ENCODE results near the gene OVOL1.
"Not testable (repeated sequence)": the region's sequence is repeated elsewhere in the genome, so short reads cannot be mapped to it uniquely, and the experiment has no call there.

OVOL1 gene

GRCh38 chr11:65786786-65787636 is at the start of gene OVOL1:
Gene OVOL1 (plus strand): TSS chr11:65787063. CDS start chr11:65787374, 311 bp downstream.
- DNase-seq: no peak

- DNase-seq: no peak
These were observed 47.8 kb upstream of the OVOL1 start for GRCh38 chr11:65739022-65739421.

GRCh38 chr11:65741185-65741584 is 45.7 kb upstream of the OVOL1 start:
- DNase-seq: no peak

- no peak for DNase-seq
These were observed 44.5 kb upstream of the OVOL1 start for GRCh38 chr11:65742353-65742752.

- no peak for DNase-seq
These were observed 43.2 kb upstream of the OVOL1 start for GRCh38 chr11:65743681-65744025.

- peak in 1 of 2 experiments; percentile 17 for DNase-seq
These were observed 42.7 kb upstream of the OVOL1 start for GRCh38 chr11:65744026-65744698.

GRCh38 chr11:65744699-65745042 is 42.2 kb upstream of the OVOL1 start:
- DNase-seq: no peak

- no peak for DNase-seq
These were observed 41.8 kb upstream of the OVOL1 start for GRCh38 chr11:65745049-65745448.

GRCh38 chr11:65762169-65762568 is 24.7 kb upstream of the OVOL1 start:
- not testable (repeated sequence) for DNase-seq

- not testable (repeated sequence) for DNase-seq
These were observed 24.0 kb upstream of the OVOL1 start for GRCh38 chr11:65762816-65763215.

GRCh38 chr11:65764434-65764833 is 22.4 kb upstream of the OVOL1 start:
- DNase-seq: no peak

- no peak for DNase-seq
These were observed 20.3 kb upstream of the OVOL1 start for GRCh38 chr11:65766535-65766934.

GRCh38 chr11:65767406-65767805 is 19.5 kb upstream of the OVOL1 start:
- no peak for DNase-seq

- DNase-seq: not testable (repeated sequence)
These were observed 19.1 kb upstream of the OVOL1 start for GRCh38 chr11:65767806-65768205.

GRCh38 chr11:65770951-65771567 is 15.8 kb upstream of the OVOL1 start:
- no peak for DNase-seq

- DNase-seq: no peak
These were observed 15.2 kb upstream of the OVOL1 start for GRCh38 chr11:65771589-65772112.

- no peak for DNase-seq
These were observed 13.0 kb upstream of the OVOL1 start for GRCh38 chr11:65773784-65774411.

GRCh38 chr11:65774525-65775306 is 12.1 kb upstream of the OVOL1 start:
- no peak for DNase-seq

GRCh38 chr11:65776196-65776595 is 10.7 kb upstream of the OVOL1 start:
- no peak for DNase-seq

- DNase-seq: no peak
These were observed 10.1 kb upstream of the OVOL1 start for GRCh38 chr11:65776710-65777141.

GRCh38 chr11:65777241-65777640 is 9.6 kb upstream of the OVOL1 start:
- no peak for DNase-seq

- no peak for DNase-seq
These were observed 9.0 kb upstream of the OVOL1 start for GRCh38 chr11:65777821-65778361.
